Measurements from ENCODE around the gene SP2. TPM values are rescaled to one million over a fixed set of nuclear protein-coding genes. Genes with fewer than 3 reads are reported as not detected.
A peak's percentile ranks its signal among the peaks of the same experiment; 100 is the strongest.

The SP2 gene
- total RNA-seq, 2 donors from 2014 or later, result 18.1 to 21.6 TPM

- peak overlapping the region; percentile 86 for H3K27ac ChIP-seq
- intact Hi-C loops (cut with DNase I), result loop anchor here (2.0 kb wide), 1 partner anchor 20 kb away; no protein-coding TSS in a partner anchor
Measured at GRCh38 chr17:47949197-47949759, 53.2 kb downstream of the SP2 start.

GRCh38 chr17:47949946-47950345, 53.9 kb downstream of the SP2 start:
- H3K27ac ChIP-seq, result peak overlapping the region; percentile 86
- H3K4me3 ChIP-seq, result no peak overlapping the region
- no peaks in the 10 kb centered on the region for H3K36me3 ChIP-seq
- H3K27me3 ChIP-seq, result no peaks in the 10 kb centered on the region
- no peaks in the 10 kb centered on the region for H3K4me1 ChIP-seq
- H3K9ac ChIP-seq (ENCODE audit: low read depth in 2 of 2, low read length in 2 of 2), result peak overlapping the region in 1 of 2 donors; percentile 91
- TF ChIP-seq CTCF (IDR thresholded peaks at IDR 0.05), result no peak
- H3K9me3 ChIP-seq, result no peaks in the 10 kb centered on the region
- intact Hi-C loops (cut with DNase I), result loop anchor here (2.0 kb wide), 1 partner anchor 19 kb away; no protein-coding TSS in a partner anchor
- DNase-seq, result peak; percentile 67

More at GRCh38 chr17:47949197-47949759, 53.2 kb downstream of the SP2 start:
- Histone ChIP-seq H3K9ac (ENCODE audit: low read depth in 2 of 2, low read length in 2 of 2) (peak overlapping the region; percentile 56 to 91), H3K36me3 (no peaks in the 10 kb centered on the region), H3K27me3 (no peaks in the 10 kb centered on the region), H3K4me1 (no peaks in the 10 kb centered on the region), H3K9me3 (no peaks in the 10 kb centered on the region), H3K4me3 (no peak overlapping the region)
- peak; percentile 96 for DNase-seq
- peak; percentile 73 for TF ChIP-seq CTCF (IDR thresholded peaks at IDR 0.05)

GRCh38 chr17:47950448-47950847, 54.4 kb downstream of the SP2 start:
- intact Hi-C loops (cut with DNase I), result no loop called here
- no peaks in the 10 kb centered on the region for H3K36me3 ChIP-seq
- no peaks in the 10 kb centered on the region for H3K9me3 ChIP-seq
- no peak for DNase-seq
- TF ChIP-seq CTCF (IDR thresholded peaks at IDR 0.05), result no peak
- no peak overlapping the region for H3K4me3 ChIP-seq
- no peaks in the 10 kb centered on the region for H3K27me3 ChIP-seq
- H3K4me1 ChIP-seq, result no peaks in the 10 kb centered on the region
- peak overlapping the region in 1 of 2 donors; percentile 91 for H3K9ac ChIP-seq (ENCODE audit: low read depth in 2 of 2, low read length in 2 of 2)
- H3K27ac ChIP-seq, result peak overlapping the region; percentile 86

GRCh38 chr17:47952171-47953021, 56.4 kb downstream of the SP2 start:
- Histone ChIP-seq H3K36me3 (no peaks in the 10 kb centered on the region), H3K27ac (peak overlapping the region; percentile 86), H3K4me3 (no peak overlapping the region), H3K9ac (ENCODE audit: low read depth in 2 of 2, low read length in 2 of 2) (peak overlapping the region; percentile 32 to 100), H3K9me3 (no peaks in the 10 kb centered on the region), H3K27me3 (no peaks in the 10 kb centered on the region), H3K4me1 (no peaks in the 10 kb centered on the region)
- no peak for TF ChIP-seq CTCF (IDR thresholded peaks at IDR 0.05)
- intact Hi-C loops (cut with DNase I), result no loop called here
- DNase-seq, result peak; percentile 91

- Histone ChIP-seq H3K9me3 (no peaks in the 10 kb centered on the region), H3K27me3 (no peaks in the 10 kb centered on the region), H3K4me3 (peak overlapping the region; percentile 55), H3K9ac (ENCODE audit: low read depth in 2 of 2, low read length in 2 of 2) (peak overlapping the region; percentile 61 to 100), H3K27ac (peak overlapping the region; percentile 86), H3K4me1 (no peaks in the 10 kb centered on the region), H3K36me3 (no peaks in the 10 kb centered on the region)
- DNase-seq, result no peak
- intact Hi-C loops (cut with DNase I), result no loop called here
- TF ChIP-seq CTCF (IDR thresholded peaks at IDR 0.05), result no peak
Measured at GRCh38 chr17:47953909-47954308, 57.9 kb downstream of the SP2 start.
